ENCODE results near the gene MPZL3. TPM values are rescaled to one million over a fixed set of nuclear protein-coding genes. Genes with fewer than 3 reads are reported as not detected.

MPZL3 gene
- total RNA-seq, 1 donor from 2014 or later, result 8.5 TPM

DNA sequence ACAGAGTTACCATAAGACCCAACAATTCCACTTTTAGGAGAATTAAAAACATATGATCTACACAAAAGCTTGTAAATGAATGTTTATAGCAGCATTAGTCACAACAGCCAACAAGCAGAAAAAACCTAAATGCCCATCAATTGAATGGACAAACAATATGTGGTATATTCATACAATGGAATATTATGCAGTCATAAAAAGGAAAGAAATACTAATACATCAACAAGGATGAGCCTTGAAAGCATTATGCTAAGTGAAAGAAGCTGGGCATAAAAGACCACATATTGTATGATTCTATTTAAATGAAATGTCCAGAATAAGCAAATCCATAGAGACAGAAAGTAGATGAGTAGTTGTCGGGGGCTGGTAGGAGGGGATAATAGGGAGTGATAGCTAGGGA lies 7.0 kb upstream of the MPZL3 start:
- no peak overlapping the region for H3K27ac ChIP-seq (ENCODE audit: low read depth, low read length)
- H2AFZ ChIP-seq (ENCODE audit: low read depth, low read length), result no peak overlapping the region
- no peak overlapping the region for H3K4me3 ChIP-seq (ENCODE audit: insufficient read depth, low read depth, low read length)
- no peaks in the 10 kb centered on the region for H3K9me3 Mint-ChIP-seq (ENCODE audit: unreplicated experiment)
- no peaks in the 10 kb centered on the region for H3K9me3 ChIP-seq (ENCODE audit: insufficient read depth, low read depth, low read length)
- no peak overlapping the region for H3K27ac Mint-ChIP-seq (ENCODE audit: unreplicated experiment)
- H3K9ac ChIP-seq (ENCODE audit: low read length), result no peak overlapping the region
- H3K27me3 Mint-ChIP-seq (ENCODE audit: low read depth, unreplicated experiment), result peaks cover 24% of the 10 kb centered on the region
- no peak overlapping the region for H3K4me3 Mint-ChIP-seq (ENCODE audit: unreplicated experiment)
- TF ChIP-seq, protein P1, sequence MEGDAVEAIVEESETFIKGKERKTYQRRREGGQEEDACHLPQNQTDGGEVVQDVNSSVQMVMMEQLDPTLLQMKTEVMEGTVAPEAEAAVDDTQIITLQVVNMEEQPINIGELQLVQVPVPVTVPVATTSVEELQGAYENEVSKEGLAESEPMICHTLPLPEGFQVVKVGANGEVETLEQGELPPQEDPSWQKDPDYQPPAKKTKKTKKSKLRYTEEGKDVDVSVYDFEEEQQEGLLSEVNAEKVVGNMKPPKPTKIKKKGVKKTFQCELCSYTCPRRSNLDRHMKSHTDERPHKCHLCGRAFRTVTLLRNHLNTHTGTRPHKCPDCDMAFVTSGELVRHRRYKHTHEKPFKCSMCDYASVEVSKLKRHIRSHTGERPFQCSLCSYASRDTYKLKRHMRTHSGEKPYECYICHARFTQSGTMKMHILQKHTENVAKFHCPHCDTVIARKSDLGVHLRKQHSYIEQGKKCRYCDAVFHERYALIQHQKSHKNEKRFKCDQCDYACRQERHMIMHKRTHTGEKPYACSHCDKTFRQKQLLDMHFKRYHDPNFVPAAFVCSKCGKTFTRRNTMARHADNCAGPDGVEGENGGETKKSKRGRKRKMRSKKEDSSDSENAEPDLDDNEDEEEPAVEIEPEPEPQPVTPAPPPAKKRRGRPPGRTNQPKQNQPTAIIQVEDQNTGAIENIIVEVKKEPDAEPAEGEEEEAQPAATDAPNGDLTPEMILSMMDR (IDR thresholded peaks at IDR 0.05; ENCODE audit: insufficient read depth, low read depth, low read length), result no peak
- TF ChIP-seq EZH2 (IDR thresholded peaks at IDR 0.05; ENCODE audit: insufficient read depth, low read length), result no peak
- no peak for FAIRE-seq
- H3K79me2 ChIP-seq (ENCODE audit: insufficient read depth, low read length), result no peaks in the 10 kb centered on the region
- H3K4me1 Mint-ChIP-seq (ENCODE audit: low read depth, unreplicated experiment), result peaks cover 3% of the 10 kb centered on the region
- DNase-seq (ENCODE audit: low read depth), result no peak
- H3K4me1 ChIP-seq (ENCODE audit: insufficient read depth, low read length), result no peaks in the 10 kb centered on the region
- no peaks in the 10 kb centered on the region for H3K36me3 Mint-ChIP-seq (ENCODE audit: low read depth, unreplicated experiment)
- no peak overlapping the region for H3K4me2 ChIP-seq (ENCODE audit: low read length)
- no peaks in the 10 kb centered on the region for H3K36me3 ChIP-seq (ENCODE audit: insufficient read depth, low read length)
- H4K20me1 ChIP-seq (ENCODE audit: insufficient read depth, low read length), result no peaks in the 10 kb centered on the region
- H3K27me3 ChIP-seq (ENCODE audit: insufficient read depth, low read length), result peaks cover 41% of the 10 kb centered on the region

DNA sequence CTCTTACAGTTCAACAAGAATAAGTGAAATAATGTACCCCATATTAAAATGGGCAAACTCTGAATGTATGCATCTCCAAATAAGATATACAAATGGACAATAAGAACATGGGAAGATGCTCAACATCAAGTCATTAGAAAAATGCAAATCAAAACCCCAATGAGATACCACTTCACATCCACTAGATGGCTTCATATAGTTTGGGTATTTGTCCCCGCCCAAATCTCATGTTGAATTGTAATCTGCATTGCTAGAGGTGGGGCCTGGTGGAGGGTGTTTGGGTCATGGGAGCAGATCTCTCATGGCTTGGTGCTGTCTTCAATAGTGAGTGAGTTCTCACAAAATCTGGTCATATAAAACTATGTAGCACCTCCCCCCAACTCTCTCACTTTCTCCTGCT lies 6.2 kb upstream of the MPZL3 start:
- TF ChIP-seq EZH2 (IDR thresholded peaks at IDR 0.05; ENCODE audit: insufficient read depth, low read length), result no peak
- TF ChIP-seq, protein P1 (IDR thresholded peaks at IDR 0.05; ENCODE audit: insufficient read depth, low read depth, low read length), result no peak
- H3K36me3 ChIP-seq (ENCODE audit: insufficient read depth, low read length), result no peaks in the 10 kb centered on the region
- FAIRE-seq (no peak), DNase-seq (ENCODE audit: low read depth) (no peak)
- H3K9me3 ChIP-seq (ENCODE audit: insufficient read depth, low read depth, low read length), result no peaks in the 10 kb centered on the region
- no peaks in the 10 kb centered on the region for H3K79me2 ChIP-seq (ENCODE audit: insufficient read depth, low read length)
- Mint-ChIP-seq H3K36me3 (ENCODE audit: low read depth, unreplicated experiment) (no peaks in the 10 kb centered on the region), H3K4me3 (ENCODE audit: unreplicated experiment) (no peak overlapping the region), H3K27ac (ENCODE audit: unreplicated experiment) (no peak overlapping the region), H3K27me3 (ENCODE audit: low read depth, unreplicated experiment) (peaks cover 17% of the 10 kb centered on the region), H3K4me1 (ENCODE audit: low read depth, unreplicated experiment) (no peaks in the 10 kb centered on the region), H3K9me3 (ENCODE audit: unreplicated experiment) (no peaks in the 10 kb centered on the region)
- no peak overlapping the region for H3K9ac ChIP-seq (ENCODE audit: low read length)
- peaks cover 34% of the 10 kb centered on the region for H3K27me3 ChIP-seq (ENCODE audit: insufficient read depth, low read length)
- H2AFZ ChIP-seq (ENCODE audit: low read depth, low read length), result no peak overlapping the region
- H3K4me2 ChIP-seq (ENCODE audit: low read length), result no peak overlapping the region
- no peaks in the 10 kb centered on the region for H4K20me1 ChIP-seq (ENCODE audit: insufficient read depth, low read length)
- H3K4me1 ChIP-seq (ENCODE audit: insufficient read depth, low read length), result no peaks in the 10 kb centered on the region
- no peak overlapping the region for H3K4me3 ChIP-seq (ENCODE audit: insufficient read depth, low read depth, low read length)
- H3K27ac ChIP-seq (ENCODE audit: low read depth, low read length), result no peak overlapping the region

DNA sequence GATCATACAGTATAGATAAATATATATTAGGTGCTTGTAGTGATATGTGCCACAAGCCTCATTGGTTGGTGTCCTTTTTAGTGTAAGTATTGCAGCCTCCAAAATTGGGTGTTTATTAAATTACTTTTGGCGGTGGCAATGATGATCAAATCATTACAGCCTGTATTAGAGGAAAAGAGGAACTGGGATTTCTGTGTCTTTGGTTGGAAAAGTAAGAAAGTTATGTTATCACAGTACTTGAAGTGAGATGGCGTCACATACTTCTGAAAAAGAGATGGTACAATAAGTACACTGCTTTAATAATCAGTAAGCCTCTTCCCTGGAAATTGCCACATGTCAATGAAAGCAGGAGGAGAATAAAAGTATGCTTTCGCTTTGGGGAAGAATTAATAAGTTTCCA lies 523 bp upstream of the MPZL3 start:
- peaks cover 2% of the 10 kb centered on the region for H3K4me1 Mint-ChIP-seq (ENCODE audit: low read depth, unreplicated experiment)
- no peaks in the 10 kb centered on the region for H3K27me3 Mint-ChIP-seq (ENCODE audit: low read depth, unreplicated experiment)
- H4K20me1 ChIP-seq (ENCODE audit: insufficient read depth, low read length), result no peaks in the 10 kb centered on the region
- H3K27ac Mint-ChIP-seq (ENCODE audit: unreplicated experiment), result peak overlapping the region; percentile 99
- H3K36me3 ChIP-seq (ENCODE audit: insufficient read depth, low read length), result no peaks in the 10 kb centered on the region
- FAIRE-seq, result no peak
- H2AFZ ChIP-seq (ENCODE audit: low read depth, low read length), result peak overlapping the region; percentile 99
- TF ChIP-seq, protein P1 (IDR thresholded peaks at IDR 0.05; ENCODE audit: insufficient read depth, low read depth, low read length), result no peak
- TF ChIP-seq EZH2 (IDR thresholded peaks at IDR 0.05; ENCODE audit: insufficient read depth, low read length), result no peak
- H3K4me2 ChIP-seq (ENCODE audit: low read length), result peak overlapping the region; percentile 96
- H3K9ac ChIP-seq (ENCODE audit: low read length), result no peak overlapping the region
- H3K79me2 ChIP-seq (ENCODE audit: insufficient read depth, low read length), result no peaks in the 10 kb centered on the region
- no peaks in the 10 kb centered on the region for H3K9me3 Mint-ChIP-seq (ENCODE audit: unreplicated experiment)
- H3K4me1 ChIP-seq (ENCODE audit: insufficient read depth, low read length), result peaks cover 6% of the 10 kb centered on the region
- H3K27ac ChIP-seq (ENCODE audit: low read depth, low read length), result no peak overlapping the region
- H3K27me3 ChIP-seq (ENCODE audit: insufficient read depth, low read length), result peaks cover 10% of the 10 kb centered on the region
- DNase-seq (ENCODE audit: low read depth), result no peak
- peaks cover 5% of the 10 kb centered on the region for H3K9me3 ChIP-seq (ENCODE audit: insufficient read depth, low read depth, low read length)
- H3K4me3 ChIP-seq (ENCODE audit: insufficient read depth, low read depth, low read length), result peak overlapping the region; percentile 96
- no peaks in the 10 kb centered on the region for H3K36me3 Mint-ChIP-seq (ENCODE audit: low read depth, unreplicated experiment)
- peak overlapping the region; percentile 97 for H3K4me3 Mint-ChIP-seq (ENCODE audit: unreplicated experiment)

Measured in astrocyte (in vitro differentiated cells and primary cell).